Activated CD4-positive, alpha-beta T cell treated with anti-CD3 and anti-CD28 coated beads, Interleukin-2, amount 50 U/mL, for 48 hours (primary cell): Measurements from ENCODE around the gene RCC2.
A peak's percentile ranks its signal among the peaks of the same experiment; 100 is the strongest.

Source experiments
- DNase-seq, 2 experiments: peaks; one replicate each; pipeline ENCODE4 v3.0.0-alpha.2; 2020

The RCC2 gene

DNA sequence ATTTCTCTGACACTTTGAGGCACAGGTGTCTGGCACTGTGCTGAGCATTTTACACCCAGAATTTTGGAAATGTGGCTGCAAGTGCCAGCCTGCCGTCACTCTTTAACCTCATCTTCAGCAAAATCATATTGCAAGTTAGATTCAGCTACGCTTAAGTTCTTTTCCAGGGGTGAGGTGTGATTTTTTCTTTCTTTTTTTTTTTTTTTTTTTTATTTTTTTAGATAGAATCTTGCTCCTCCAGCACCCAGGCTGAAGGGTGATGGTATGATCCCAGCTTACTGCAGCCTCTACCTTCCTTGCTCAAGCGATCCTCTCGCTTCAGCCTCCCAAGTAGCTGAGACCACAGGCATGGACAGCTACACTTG lies 2.5 kb upstream of the RCC2 start:
- DNase-seq = no peak

DNA sequence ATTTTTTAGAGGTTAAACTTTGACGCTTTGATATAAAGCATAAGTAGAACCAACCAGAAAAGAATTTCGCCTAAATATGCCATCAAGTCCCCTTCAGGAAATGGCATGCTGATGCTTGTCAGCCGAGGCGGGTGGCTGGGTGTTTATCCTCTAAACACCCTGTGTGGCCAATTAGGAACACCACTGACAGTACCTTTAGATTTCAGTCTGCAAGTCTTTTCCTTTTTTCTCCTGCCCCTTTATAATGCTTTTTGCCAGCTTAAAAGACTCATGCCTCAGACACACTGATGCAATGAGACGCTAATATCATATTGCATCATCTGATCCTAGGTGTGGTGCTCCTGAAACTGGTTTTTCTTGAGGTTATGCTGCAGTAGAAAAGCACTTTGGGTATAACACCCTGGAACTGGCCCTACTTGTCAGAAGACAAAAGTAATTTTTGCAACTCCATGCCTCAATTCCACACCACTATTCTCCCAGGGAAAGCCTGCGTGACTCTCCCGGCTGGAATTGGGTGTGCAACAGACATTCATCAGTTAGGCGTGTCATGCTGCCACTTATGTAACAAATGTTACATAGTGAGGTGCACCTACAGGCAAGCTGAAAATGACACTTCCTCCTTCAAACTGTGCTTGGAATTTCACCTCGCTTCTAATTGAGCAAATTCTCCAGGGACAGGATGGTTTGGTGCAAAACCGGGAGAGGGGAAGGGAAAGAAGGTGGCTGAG lies 2.0 kb upstream of the RCC2 start:
- DNase-seq = no peak

DNA sequence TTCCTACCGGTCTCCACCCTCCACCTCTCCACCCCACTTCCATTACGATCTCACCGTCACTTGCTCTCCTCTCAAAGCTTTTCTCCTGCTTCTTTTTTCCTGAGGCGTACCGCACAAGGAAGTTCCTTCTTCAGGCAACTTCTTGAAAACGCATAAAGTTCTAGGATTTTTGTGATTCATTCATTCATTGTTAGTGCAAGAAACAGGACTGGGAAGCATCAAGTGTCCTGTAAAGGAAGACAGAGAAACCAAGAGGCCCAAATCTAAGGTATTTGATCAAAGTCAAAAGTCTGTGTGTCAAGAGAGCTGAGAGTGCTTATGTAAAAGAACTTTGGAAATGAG lies 1.3 kb upstream of the RCC2 start:
- no peak for DNase-seq

DNA sequence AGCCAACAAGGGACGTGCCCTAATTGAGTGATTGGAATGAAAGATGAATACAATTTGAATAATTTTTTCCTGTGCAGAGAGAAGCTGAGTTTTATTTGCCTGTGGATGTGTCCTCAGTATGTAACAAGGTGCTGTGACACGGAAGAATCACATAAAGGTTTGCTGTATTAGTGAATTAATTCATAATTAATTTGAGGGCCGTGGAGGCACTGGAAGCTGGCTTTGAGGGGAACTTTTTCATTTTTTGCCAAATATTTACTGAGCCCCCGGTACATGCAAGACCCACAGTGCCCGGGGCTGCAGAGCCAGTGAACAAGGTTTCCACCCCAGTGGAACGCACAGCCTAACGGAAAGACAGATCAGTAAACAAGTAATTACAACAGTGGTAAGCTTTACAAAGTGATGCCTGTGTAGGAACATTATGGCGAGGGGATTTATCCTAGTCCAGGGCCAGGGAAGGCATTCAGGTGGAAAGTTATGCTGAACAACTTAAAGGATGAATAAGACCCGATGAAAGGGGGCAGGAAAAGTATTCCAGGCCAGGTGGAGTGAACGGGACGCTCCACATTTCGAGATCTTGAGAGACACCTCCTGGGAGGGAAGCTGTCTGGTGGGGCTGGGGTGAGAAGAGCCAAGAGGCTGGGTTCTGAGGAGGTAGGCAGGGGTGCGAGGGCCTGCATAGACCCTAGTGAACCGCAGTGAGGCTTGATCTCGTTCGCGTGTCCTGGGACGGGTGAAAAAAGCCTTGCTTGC lies 773 bp upstream of the RCC2 start:
- no peak for DNase-seq

DNA sequence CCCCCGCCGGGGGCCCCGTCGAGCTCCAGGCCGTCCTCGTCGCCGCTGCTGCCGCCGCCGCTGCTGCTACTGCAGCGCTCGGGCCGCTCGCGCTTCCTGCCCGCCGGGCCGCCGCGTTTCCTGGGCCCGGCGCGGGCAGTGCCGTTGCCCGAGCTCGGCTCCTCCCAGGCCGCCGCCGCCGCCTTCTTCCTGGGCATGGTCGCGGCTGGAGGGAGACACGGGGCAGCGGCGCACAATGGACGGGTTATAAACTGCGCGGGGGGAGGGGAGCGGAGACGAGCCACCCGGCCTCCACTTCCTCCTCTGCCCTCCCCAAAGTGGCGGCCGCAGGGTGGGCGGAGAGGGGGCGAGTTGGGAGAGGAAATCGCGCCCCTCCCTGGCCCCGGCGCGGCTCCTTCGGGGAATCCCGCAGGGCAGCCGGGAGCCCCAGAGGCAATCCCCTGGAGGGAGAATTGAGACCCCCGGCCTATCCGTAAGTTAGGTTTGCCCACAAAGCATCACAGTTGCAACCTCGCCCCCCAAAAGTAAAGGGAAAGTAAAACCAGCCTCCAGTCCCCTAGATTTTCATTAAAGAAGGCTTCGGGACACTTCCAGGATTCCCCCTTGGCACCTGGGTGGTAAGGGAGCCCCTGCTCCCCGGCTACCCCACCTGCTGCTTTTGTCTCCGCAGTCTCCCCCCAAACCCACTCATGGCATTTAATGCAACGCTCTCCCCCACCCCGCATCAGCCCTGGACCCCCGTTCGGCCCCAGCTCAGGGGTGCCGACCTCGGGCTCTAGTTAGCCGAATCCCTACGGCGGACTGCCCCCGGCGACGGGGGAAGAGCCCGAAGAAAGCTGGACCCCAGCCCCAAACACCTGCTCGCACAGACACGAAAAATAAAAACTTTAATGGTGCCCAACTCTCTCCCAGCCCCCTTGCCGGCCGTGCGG lies 893 bp downstream of the RCC2 start:
- peak; percentile 80 to 82 for DNase-seq

DNA sequence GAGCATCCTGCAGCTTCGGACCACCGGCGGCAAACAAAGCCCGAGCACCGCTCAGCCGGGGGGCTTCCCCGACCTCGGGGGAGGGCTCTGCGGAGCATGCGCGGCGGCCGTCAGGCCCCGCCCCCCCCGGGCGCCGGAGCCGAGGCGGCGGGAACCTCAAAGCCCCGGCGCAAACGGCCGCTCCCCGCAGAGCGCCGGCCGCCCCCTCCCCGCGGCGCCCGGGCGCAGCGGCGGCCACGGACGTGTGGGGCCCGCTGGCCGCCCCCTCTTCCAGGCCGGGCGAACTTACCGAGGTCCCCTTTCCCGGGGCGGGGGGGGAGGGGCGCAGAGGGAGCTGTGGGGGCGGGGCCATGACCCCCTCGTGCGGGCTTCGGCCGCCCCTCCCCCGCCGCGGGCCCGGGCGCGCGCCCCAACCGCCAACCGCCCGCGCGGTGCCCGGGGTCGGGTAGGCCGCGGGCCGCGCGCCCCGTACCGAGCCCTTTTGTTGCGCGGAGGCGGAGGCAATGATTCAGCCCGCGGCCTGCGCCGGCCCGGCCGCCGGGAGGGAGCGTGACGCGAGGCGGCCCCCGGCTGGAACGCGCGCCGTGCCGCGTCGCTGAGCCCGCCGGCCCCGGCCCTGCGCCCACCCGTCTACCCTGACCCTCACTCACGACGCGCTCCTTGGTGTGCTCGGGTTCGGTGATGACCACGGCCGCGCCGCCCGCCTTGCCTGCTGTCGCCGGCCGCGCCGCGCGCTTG lies 1.7 kb downstream of the RCC2 start:
- peak; percentile 58 to 61 for DNase-seq

DNA sequence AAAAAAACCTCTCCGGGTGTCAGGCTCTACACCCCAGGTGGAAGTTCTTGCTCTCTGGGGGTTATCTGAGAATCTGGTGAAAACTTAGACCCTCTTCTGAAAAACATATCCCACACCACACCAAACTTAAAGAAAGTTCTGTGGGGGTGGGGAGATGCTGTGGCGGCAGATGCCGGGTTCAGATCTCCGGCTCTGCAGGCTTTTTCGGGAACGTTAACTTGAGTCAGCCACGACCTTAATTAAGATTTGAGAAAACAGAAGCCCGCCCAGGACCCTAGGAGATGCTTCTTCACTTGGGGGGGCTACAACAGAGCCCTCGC lies 2.3 kb downstream of the RCC2 start:
- DNase-seq = no peak

DNA sequence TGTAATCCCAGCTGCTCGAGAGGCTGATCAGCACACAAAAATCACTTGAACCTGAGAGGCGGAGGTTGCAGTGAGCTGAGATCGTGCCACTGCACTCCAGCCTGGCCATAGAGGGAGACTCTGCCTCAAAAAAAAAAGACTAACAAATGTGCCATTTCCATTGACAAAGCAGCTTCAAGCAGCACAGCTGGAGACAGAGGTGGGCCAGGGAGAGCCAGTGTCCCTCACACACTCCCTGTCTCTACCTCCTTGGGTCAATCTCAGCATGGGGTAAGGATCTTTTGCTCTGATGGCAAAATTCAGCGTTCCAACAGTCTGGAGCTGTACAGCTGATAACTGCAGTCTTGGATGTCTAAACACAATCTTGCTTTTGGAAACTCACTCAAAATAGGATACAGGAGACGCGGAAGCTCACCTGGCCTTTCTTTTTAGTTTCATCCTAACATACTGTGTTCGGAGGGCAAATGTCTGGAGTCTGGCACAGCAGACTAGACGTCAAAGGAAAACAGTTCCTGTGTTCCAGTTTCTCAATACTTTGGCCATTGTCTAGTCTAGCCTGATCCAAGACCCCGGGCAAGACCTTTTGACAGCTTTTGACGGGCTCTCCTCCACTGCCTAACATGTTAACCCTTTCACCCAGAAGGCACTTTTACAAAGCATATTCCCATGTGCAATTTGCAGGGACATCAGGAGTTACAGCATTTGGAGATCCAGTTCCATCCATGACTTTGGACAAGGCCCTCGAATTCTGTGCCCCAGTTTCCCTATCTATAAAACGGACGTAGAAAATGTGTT lies 2.9 kb downstream of the RCC2 start:
- DNase-seq = no peak

DNA sequence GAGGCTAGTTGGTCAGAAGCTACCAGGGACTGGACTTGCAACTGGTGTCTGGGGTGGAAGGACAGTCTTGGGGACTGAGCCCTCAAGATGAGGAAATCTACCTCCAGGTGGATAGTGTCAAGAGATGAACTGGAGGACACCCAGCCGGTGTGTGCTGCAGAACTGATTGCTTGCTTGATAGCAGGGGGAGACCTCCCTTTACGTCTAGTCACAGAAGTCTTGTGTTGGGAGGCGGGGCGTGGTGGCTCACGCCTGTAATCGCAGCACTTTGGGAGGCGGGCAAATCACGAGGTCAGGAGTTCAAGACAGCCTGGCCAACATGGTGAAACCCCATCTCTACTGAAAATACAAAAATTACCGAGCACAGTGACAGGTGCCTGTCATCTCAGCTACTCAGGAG lies 4.9 kb downstream of the RCC2 start:
- no peak for DNase-seq

DNA sequence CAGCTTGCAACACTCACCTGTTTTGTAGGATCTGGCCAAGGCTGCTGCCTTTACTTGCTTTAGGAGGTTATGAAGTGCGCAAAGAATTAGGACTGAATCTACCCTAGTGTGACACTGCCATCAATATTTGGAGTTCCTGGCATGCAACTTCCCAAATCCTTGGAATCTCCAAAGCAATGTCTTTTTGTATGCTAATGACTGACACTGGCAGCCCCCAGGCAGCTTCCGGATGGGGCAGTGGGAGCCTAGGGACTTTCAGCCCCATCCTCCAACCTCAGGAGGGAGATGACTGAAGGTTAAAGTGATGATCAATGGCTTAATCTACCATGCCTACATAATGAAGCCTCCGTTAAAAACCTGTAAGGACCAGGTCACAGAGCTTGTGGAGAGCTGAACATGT lies 5.5 kb downstream of the RCC2 start:
- DNase-seq = no peak

DNA sequence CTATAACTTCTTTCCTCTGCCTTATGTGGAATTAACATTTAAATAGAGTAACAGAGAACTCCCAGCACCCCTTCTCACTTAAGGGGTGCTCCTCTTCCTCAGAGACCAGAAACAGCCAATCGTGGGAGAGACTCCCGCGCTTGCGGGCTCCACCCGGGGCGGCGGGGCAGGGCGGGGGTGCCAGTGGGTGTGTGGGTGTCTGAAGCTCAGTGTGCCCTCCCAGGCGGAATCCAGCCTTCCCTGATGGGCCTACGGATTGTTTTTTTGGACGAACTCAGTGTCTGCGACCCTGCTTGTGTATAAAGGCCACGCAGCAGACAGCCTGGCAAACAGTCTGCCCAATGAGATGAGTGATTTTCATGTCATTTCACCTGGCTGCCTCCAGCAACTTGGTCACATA lies 6.2 kb downstream of the RCC2 start:
- no peak for DNase-seq

DNA sequence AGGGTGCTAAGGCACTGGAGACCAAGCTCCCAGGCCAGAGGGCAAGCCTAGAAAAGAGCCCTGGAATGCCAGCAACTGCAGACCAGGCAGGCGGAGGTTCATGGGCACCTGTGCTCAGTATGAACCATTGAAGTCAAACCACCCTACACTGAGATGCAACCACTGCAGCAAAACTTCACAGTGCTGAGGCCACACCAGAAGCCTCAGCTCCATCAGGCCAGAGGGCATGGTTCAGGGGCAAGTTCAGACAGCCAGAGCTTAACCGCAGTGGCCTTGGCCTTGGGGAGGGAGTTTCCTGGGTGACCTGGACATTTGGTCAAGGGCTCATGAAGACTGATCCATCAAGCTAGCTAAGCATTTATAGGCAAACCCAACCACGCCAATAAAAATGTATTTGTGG lies 7.1 kb downstream of the RCC2 start:
- DNase-seq = no peak

DNA sequence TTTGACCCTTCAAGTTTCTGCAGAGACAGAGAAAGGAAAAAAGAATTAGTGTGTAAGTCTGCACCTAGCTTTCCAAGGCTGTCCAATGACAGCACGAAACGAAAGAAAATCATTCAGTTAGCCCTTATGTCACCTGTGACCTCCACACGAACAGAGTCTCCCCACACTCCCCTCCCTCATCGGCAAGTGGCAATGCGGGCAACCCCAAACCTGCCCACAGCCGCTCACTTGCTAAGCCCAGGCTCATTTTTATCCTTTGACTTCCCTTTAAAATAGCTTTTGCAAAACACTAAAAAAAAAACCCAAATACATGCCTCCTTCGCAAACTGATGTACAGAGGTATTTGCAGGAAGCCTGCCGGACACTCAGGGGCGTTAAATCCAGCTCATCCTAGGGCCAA lies 10.3 kb downstream of the RCC2 start:
- DNase-seq = no peak

DNA sequence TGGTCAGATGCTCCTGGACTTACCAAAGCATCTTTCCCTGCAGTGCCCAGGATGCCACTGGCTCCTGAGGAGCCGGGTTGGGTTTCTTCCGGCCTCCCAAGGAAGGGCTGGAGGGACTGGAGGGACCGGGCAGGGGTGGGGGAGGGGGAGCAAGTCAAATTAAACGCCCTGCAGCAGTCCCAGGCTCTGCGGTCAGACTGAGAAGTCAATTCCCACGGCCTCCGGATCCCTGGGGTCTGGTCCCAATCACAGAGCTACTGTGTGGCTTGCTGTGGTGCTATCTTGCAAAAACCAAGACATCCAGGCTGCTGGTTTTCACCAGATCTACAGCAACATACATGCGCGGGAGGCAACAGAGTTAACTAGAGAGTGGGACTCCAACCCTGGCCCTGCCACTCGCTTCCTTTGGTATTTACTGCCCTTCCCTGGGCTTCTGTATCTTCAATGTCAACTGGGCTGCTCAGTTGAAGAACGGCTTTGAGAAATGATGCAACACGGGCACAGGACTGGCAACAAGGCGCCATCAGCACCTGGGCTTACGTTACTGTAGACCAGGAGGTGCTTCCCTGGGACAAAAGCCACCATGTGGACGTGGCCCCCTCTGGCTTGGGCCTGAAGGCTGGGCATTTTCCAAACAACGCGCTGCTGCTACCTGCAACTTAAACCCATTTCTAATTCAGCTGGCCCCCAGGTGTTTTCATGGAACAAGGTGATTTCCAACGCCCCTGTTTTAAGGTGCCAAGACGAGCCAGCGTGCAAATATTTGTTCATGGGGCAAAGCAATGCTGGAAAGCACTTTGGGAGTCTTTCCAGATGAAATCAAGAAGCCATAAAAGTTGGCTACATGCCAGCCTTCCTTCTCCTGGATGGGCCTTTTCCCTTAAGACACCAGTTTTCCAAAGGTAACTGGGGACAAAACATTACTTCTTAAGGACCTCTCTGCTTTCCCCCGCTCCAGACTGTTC lies 11.5 kb downstream of the RCC2 start:
- DNase-seq = no peak

DNA sequence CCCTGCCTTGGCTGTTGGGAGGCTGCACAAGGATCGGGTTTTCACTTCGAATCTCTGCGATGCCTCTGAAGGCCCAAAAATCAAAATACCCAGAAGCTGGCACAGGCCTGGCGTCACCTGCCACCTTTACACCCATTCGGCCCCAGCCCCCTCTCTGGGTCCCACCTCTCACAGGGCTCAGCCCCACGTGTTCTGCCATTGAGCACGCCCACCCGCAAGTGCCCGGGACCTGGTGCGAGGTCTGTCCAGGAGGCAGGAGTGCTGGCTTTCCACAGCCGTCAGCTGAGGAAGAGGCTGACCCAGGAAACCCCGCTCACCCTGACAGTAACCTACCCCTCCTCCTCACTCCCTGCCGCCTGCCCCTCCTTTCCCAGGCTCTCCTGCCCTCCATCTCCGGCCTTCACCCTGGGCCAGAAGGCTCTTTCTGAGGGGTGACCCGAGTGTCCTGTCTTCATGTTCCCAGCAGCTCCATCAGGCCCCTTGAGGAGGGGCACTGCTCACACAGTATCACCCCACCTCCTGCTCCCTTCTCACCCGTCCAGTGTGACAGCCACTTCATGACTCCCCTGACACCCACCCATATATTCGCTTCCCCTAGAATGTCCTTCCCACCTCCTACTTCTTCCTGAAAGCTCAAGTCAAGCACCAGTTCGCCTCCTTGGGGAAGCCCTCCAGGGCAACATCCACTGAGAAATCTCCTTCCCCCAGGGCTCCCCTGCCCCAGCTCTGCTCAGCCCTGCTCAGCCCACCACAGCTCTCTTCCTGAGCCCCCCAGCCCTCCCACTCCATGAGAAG lies 13.5 kb downstream of the RCC2 start:
- no peak for DNase-seq

DNA sequence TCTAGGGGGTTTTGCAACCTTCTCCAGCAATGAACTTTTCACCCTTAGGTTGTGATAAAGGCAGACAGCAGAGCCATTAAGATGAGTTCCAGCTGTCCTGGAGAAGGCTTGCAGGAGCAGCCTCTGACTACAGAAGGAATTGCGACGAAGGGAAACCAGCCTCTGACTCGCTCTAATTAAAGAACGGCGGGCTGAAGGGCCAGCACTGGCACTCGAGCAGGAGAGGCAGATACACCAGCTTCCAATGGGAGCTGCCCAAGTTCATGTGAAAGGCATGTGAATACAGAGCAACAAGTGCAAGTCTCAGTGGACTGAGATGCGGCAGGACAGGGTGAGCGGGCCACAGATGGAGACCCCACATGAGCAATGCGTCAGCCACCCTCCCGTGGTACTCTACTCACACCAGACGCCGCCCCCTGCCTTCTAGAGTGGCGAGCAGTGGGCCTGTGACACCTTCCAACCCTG lies 15.7 kb downstream of the RCC2 start:
- DNase-seq = no peak

DNA sequence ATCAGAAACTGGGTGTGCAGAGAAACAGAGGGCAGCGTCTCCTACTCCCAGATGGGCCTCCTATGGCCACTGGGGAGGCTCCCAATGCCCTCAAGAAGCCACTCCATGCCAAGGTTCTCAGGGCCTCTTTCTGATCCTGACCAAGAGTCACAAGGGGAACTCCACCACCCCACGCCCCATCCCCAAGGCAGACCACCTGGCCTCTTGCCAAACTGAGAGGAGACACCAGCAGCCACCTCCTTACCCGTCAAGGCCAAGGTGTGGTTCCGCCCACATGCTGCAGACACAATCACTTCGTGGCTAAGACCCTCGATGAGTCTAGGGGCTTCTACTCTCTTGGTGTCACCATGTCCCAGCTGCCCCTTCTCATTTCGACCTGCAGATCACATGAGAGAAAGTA lies 17.0 kb downstream of the RCC2 start:
- no peak for DNase-seq

DNA sequence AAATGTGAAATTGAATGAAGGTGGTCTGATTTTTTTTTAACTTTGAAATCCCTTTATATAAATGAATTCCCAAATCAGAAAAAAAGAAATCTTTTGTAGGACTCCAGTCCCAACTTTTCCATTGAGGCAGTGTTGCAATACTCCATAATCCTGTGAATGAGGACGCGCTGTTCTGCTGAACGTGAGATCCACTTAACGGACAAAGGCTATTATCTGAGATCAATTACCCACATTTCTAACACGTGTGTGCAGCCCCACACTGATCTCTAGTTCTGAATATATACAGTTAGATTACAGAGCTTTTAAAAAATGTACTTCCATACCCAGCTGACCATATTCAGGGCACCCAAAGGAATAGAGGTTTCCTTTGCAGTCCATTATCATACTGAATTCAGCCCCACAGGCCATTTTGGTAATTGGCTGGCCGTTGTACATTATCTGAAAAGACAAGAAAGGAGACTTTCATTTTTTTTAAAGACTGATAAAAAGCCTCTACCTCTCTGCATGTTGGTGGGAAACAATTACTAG lies 19.0 kb downstream of the RCC2 start:
- no peak for DNase-seq

DNA sequence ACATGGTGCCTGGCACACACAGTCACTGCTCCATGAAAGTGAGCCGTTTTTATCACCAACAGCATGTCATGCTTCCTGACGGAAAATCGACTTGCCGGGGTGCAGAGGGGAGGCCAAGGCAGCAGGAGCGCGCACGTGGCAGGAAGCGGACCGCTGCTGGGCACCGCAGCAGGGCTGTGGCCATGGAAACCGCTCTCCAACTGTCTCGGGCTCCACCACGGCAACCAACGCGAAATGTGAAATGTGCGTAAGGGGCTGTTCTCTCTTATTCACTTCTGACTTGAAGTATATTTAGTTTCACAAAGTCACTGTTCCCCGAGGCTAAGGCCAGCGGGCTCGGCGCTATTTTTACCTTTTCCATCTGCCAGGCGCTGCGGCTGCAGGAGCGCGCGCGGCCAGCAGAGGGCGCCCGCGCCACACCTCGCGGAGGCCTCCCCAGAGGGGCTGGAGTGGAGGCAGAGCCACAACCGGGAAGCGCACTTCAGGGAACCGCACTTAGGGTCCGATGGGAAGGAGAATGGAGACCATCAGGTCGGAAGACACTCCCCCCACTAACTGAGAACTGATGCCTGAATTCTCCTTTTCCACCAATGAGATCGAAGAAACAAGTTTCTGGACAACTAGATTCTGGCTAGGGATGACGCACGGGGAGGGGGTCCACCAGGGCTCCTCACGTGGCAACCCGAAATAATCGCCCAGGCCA lies 19.7 kb downstream of the RCC2 start:
- peak; percentile 63 to 69 for DNase-seq
